ENCODE data around the gene TYMS. TPM values are rescaled to one million over a fixed set of nuclear protein-coding genes. Genes with fewer than 3 reads are reported as not detected.

TYMS gene
- total RNA-seq, 1 experiment from 2014 or later: 140 TPM

DNA sequence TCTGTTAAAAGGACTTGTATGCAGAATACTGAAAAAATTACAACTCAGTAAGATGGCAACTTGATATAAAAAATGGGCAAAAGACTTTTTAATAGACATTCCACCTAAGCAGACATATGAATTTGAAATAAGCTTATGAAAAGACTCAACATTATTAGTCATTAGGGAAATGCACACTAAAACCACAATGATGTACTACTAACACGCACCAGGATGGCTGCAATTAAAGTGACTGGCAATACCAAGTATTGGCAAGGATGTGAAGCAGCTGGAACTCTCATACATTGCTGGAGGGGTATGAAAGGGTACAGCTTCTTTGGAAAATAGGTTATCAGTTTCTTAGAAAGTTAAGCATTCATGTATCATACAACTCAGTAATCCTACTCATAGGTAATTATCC is 58.2 kb downstream of the TYMS start:
- no peak overlapping the region for H2AFZ ChIP-seq (ENCODE audit: low read length)
- H3K4me1 ChIP-seq (ENCODE audit: insufficient read depth, low read length): 0 out of 2 replicates have a peak, but pooled peaks cover 2% of the 10 kb centered on the region
- no peaks in the 10 kb centered on the region for H3K79me1 ChIP-seq (ENCODE audit: insufficient read depth, low read depth, low read length, poor library complexity, severe bottlenecking)
- H4K5ac ChIP-seq (ENCODE audit: insufficient read length, low read depth, low read length): no peak overlapping the region
- H4K20me1 ChIP-seq (ENCODE audit: control insufficient read depth, insufficient read depth, insufficient read length): no peaks in the 10 kb centered on the region
- no peak overlapping the region for H3K23ac ChIP-seq (ENCODE audit: insufficient read length, low read depth, low read length)
- peaks cover 0 to 5% (median 0%) of the 10 kb centered on the region in 3 experiments; a peak in 2 of 7 replicates for H3K36me3 Mint-ChIP-seq (ENCODE audit: insufficient read depth in 1 of 3, low read depth in 3 of 3)
- H4K8ac ChIP-seq (replicated peaks; ENCODE audit: insufficient read length, low read depth, low read length): no peak overlapping the region
- no peak overlapping the region for H3K18ac ChIP-seq (ENCODE audit: insufficient read length, low read depth, low read length)
- TF ChIP-seq, protein P1, sequence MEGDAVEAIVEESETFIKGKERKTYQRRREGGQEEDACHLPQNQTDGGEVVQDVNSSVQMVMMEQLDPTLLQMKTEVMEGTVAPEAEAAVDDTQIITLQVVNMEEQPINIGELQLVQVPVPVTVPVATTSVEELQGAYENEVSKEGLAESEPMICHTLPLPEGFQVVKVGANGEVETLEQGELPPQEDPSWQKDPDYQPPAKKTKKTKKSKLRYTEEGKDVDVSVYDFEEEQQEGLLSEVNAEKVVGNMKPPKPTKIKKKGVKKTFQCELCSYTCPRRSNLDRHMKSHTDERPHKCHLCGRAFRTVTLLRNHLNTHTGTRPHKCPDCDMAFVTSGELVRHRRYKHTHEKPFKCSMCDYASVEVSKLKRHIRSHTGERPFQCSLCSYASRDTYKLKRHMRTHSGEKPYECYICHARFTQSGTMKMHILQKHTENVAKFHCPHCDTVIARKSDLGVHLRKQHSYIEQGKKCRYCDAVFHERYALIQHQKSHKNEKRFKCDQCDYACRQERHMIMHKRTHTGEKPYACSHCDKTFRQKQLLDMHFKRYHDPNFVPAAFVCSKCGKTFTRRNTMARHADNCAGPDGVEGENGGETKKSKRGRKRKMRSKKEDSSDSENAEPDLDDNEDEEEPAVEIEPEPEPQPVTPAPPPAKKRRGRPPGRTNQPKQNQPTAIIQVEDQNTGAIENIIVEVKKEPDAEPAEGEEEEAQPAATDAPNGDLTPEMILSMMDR (conservative IDR thresholded peaks at IDR 0.05): no peak
- H3K4me1 Mint-ChIP-seq: peaks cover 6 to 7% of the 10 kb centered on the region in 2 experiments
- H3K27me3 ChIP-seq (ENCODE audit: insufficient read depth, low read length): no peaks in the 10 kb centered on the region
- no peak overlapping the region for H2BK20ac ChIP-seq (ENCODE audit: low read depth, low read length, poor library complexity, severe bottlenecking)
- no peak overlapping the region for H2BK12ac ChIP-seq (ENCODE audit: insufficient read length, low read depth, low read length)
- no peak overlapping the region for H4K91ac ChIP-seq (ENCODE audit: insufficient read length, low read depth, low read length)
- no peak overlapping the region for H3K56ac ChIP-seq (ENCODE audit: insufficient read length, low read depth, low read length)
- no CpG with 5 or more reads among the region's 1 CpG for WGBS (ENCODE audit: extremely low coverage, insufficient read length, low lambda C conversion rate)
- no peak overlapping the region for H3K27ac ChIP-seq (ENCODE audit: insufficient read length, low read depth, low read length)
- no peak overlapping the region for H3K4ac ChIP-seq (ENCODE audit: low read depth, low read length)
- H3K79me2 ChIP-seq (ENCODE audit: insufficient read depth, low read length): no peaks in the 10 kb centered on the region
- H2BK15ac ChIP-seq (ENCODE audit: low read depth, low read length): no peak overlapping the region
- H3K9me3 ChIP-seq (ENCODE audit: control insufficient read depth, low read depth, low read length): no peaks in the 10 kb centered on the region
- no peak overlapping the region for H2AK5ac ChIP-seq (ENCODE audit: insufficient read length, low read length)
- H3T11ph ChIP-seq (ENCODE audit: low read length): no peak overlapping the region
- no peak overlapping the region for H3K14ac ChIP-seq (ENCODE audit: insufficient read depth, low read length)
- no peak overlapping the region for H2BK5ac ChIP-seq (ENCODE audit: insufficient read length, low read length)
- no peak overlapping the region for H3K4me2 ChIP-seq (ENCODE audit: insufficient read depth, insufficient read length, low read length)
- peaks cover 3 to 7% of the 10 kb centered on the region in 2 experiments; a peak in 3 of 5 replicates for H3K9me3 Mint-ChIP-seq
- no peak overlapping the region for H3K27ac Mint-ChIP-seq
- peaks cover 8% of the 10 kb centered on the region for H3K23me2 ChIP-seq (ENCODE audit: insufficient read length, low read depth, low read length, poor library complexity, severe bottlenecking)
- DNase-seq: no peak
- no peak overlapping the region for H3K9ac ChIP-seq (ENCODE audit: extremely low read depth, insufficient read length, low read length)
- no peak overlapping the region for H3K4me3 Mint-ChIP-seq
- peaks cover 5% of the 10 kb centered on the region for H3K27me3 Mint-ChIP-seq (ENCODE audit: low read depth)
- H2BK120ac ChIP-seq (ENCODE audit: low read depth, low read length, poor library complexity, severe bottlenecking): no peak overlapping the region
